ENCODE results near the gene ZC3H4. TPM values are rescaled to one million over a fixed set of nuclear protein-coding genes. Genes with fewer than 3 reads are reported as not detected.

ZC3H4 gene
- total and polyA plus RNA-seq, 11 donors, result 9.6 to 35.0 (median 22.9) TPM

DNA sequence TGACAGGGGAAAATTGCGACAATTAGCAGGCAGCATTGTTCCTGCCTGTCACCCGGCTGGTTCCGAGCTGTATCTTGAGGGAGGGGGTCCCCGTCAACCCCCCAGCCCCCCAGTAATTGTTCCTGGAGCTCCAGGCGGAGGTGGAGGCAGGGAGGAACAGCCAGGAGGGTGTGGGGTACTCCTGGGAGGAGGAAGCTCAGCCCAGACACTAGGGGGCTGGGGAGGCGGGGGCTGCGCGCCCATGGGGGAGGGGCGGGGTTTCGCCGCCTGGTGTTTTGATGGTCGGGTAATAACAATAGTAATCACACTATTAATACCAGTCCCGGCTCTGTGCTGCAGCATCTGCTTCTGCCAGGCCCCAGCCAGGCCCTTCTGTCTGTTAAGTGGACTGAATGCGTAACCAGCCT is 85.4 kb downstream of the ZC3H4 start:
- Histone ChIP-seq H3K27me3 (peaks cover 24 to 84% (median 41%) of the 10 kb centered on the region in 9 donors), H3K4me3 (no peak overlapping the region), H3K9me3 (no peaks in the 10 kb centered on the region), H3K4me1 (peaks cover 0 to 4% (median 0%) of the 10 kb centered on the region in 12 donors), H3K27ac (no peak overlapping the region), H3K36me3 (no peaks in the 10 kb centered on the region)
- ATAC-seq (no peak), DNase-seq (no peak)
- TF ChIP-seq CTCF (IDR thresholded peaks at IDR 0.05) (no peak), POLR2A (IDR thresholded peaks at IDR 0.05) (no peak)
- WGBS, 4 donors, result 13 to 21% (median 18%) methylated on average over 13 to 14 of the region's 14 CpGs
- intact Hi-C loops (cut with DNase I), result no loop called here

DNA sequence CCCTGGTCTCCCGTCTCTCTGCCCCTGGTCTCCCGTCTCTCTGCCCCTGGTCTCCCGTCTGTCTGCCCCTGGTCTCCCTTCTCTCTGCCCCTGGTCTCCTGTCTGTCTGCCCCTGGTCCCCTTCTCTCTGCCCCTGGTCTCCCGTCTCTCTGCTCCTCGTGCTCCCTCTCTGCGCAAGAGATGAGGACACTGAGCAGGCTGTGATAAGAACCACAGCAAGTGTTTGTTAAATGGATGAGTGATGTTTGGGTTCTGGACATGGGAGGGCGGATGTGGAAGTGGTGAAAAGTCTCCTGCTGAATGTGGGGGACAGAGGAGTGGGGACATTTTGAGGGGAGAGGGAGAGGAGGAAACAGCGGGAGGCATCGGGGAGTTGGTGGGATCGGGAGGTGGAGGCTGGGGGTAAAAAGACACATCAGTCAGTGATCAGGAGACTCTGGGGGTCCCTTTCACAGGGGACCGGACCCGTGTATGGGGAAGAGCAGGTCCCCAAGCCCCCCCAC is 85.9 kb downstream of the ZC3H4 start:
- Histone ChIP-seq H3K27ac (no peak overlapping the region), H3K36me3 (no peaks in the 10 kb centered on the region), H3K9me3 (no peaks in the 10 kb centered on the region), H3K27me3 (peaks cover 29 to 89% (median 43%) of the 10 kb centered on the region in 9 donors), H3K4me1 (peaks cover 0 to 9% (median 0%) of the 10 kb centered on the region in 12 donors), H3K4me3 (no peak overlapping the region)
- intact Hi-C loops (cut with DNase I), result no loop called here
- DNase-seq (no peak), ATAC-seq (no peak)
- 24 to 39% (median 34%) methylated on average over 9 to 12 of the region's 12 CpGs for WGBS, 4 donors
- TF ChIP-seq POLR2A (IDR thresholded peaks at IDR 0.05) (no peak), CTCF (IDR thresholded peaks at IDR 0.05) (no peak)

DNA sequence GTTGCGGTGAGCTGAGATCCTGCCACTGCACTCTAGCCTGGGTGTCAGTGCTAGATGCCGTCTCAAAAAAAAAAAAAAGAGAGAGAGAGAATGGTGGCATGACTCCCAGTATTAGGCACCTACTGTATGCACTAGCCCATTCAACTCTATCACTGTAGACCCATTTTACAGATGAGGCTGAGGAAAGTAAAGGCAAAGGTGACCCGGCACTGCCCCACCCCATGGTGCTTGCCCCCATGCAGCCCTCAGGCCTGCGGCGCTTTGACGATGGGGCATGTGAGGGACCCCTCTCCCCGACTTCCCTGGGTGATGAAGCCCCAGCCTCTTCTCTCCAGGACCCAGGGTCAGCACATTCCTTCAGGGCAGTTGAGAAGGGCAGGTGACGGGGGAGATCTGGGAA is 86.7 kb downstream of the ZC3H4 start:
- ATAC-seq (no peak), DNase-seq (no peak)
- H3K4me3 ChIP-seq, result no peak overlapping the region
- no peaks in the 10 kb centered on the region for H3K36me3 ChIP-seq
- 90 to 93% (median 92%) methylated on average over 8 of the region's 8 CpGs for WGBS, 4 donors
- H3K27me3 ChIP-seq, result peaks cover 37 to 89% (median 50%) of the 10 kb centered on the region in 9 donors
- intact Hi-C loops (cut with DNase I), result no loop called here
- peaks cover 0 to 13% (median 0%) of the 10 kb centered on the region in 12 donors for H3K4me1 ChIP-seq
- TF ChIP-seq CTCF (IDR thresholded peaks at IDR 0.05) (no peak), POLR2A (IDR thresholded peaks at IDR 0.05) (no peak)
- no peak overlapping the region for H3K27ac ChIP-seq
- H3K9me3 ChIP-seq, result no peaks in the 10 kb centered on the region

DNA sequence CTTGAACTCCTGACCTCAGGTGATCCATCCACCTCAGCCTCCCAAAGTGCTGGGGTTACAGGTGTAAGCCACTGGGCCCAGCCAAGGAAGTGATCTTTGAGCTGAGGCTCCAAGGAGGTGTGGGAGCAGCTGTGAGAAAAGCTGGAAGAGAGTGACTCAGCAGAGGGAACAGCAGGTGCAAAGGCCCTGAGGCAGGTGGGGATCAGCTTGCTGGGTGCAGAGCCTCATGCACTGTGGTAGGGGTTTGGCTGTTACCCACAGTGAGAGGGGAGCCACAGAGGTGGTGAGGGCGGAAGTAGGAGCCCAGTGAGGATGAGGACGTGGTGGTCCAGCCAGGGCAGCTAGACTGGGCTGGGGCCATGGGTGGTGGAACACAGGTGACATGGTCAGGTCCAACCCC is 87.4 kb downstream of the ZC3H4 start:
- intact Hi-C loops (cut with DNase I), result no loop called here
- no peak for ATAC-seq
- Histone ChIP-seq H3K4me1 (peaks cover 3 to 20% (median 7%) of the 10 kb centered on the region in 12 donors), H3K27me3 (peaks cover 44 to 93% (median 57%) of the 10 kb centered on the region in 9 donors), H3K27ac (no peak overlapping the region), H3K4me3 (no peak overlapping the region), H3K9me3 (no peaks in the 10 kb centered on the region), H3K36me3 (no peaks in the 10 kb centered on the region)
- DNase-seq, result no peak
- WGBS, 4 donors, result 84 to 87% (median 85%) methylated on average over 2 of the region's 2 CpGs
- TF ChIP-seq CTCF (IDR thresholded peaks at IDR 0.05) (no peak), POLR2A (IDR thresholded peaks at IDR 0.05) (no peak)

All from heart left ventricle (tissue), 16 donors.